C4-2B (cell line): Measurements from ENCODE around the gene SLC18A3.

Experiments
- H3K27ac ChIP-seq: fragments of 450-650 bp; 2 replicates; pipeline ENCODE4 v1.5.1; 2017
- CTCF ChIP-seq: fragments of 450-650 bp; conservative IDR thresholded peaks from 2 replicates; pipeline ENCODE4 v1.5.1; 2017; ENCODE audit warnings: mild to moderate bottlenecking
- ZFX ChIP-seq: fragments of 450-650 bp; IDR thresholded peaks from 2 replicates; pipeline ENCODE4 v1.6.1; 2017

SLC18A3 gene

GRCh38 chr10:49596836-49597235 is 13.3 kb upstream of the SLC18A3 start:
- no peak for TF ChIP-seq ZFX
- TF ChIP-seq CTCF, result no peak
- H3K27ac ChIP-seq, result no peak overlapping the region

- TF ChIP-seq CTCF, result no peak
- TF ChIP-seq ZFX, result no peak
- H3K27ac ChIP-seq, result no peak overlapping the region
Measured at GRCh38 chr10:49597426-49598163, 12.5 kb upstream of the SLC18A3 start.

- H3K27ac ChIP-seq, result no peak overlapping the region
- TF ChIP-seq ZFX (no peak), CTCF (no peak)
Measured at GRCh38 chr10:49598164-49598856, 11.8 kb upstream of the SLC18A3 start.

DNA sequence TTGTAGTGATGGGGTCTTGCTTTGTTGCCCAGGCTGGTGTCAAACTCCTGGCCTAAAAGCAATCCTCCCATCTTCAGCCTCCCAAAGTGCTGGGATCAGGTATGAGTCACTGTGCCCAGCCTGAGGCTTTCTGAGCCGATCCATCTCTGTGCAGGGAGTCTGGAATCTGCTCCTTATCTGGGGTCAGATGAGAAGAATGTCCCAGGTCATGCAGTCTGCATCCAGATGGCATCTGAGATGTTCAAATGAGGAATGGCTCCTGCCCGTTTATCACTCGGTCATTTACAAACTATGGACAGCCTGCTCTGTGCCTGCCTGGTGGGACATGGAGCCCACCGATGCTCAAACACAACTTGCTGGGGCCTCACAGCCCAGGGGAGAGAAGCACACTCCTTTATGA is 11.1 kb upstream of the SLC18A3 start:
- no peak overlapping the region for H3K27ac ChIP-seq
- TF ChIP-seq CTCF, result no peak
- TF ChIP-seq ZFX, result no peak

- TF ChIP-seq CTCF (no peak), ZFX (no peak)
- H3K27ac ChIP-seq, result no peak overlapping the region
Measured at GRCh38 chr10:49599546-49599945, 10.6 kb upstream of the SLC18A3 start.

- TF ChIP-seq ZFX (no peak), CTCF (no peak)
- H3K27ac ChIP-seq, result no peak overlapping the region
Measured at GRCh38 chr10:49600046-49600445, 10.1 kb upstream of the SLC18A3 start.

- TF ChIP-seq ZFX (no peak), CTCF (no peak)
- no peak overlapping the region for H3K27ac ChIP-seq
Measured at GRCh38 chr10:49600781-49601400, 9.2 kb upstream of the SLC18A3 start.
